Right lobe of liver (tissue), 4 donors: Measurements from ENCODE around the gene MRPL22.
"Not testable (repeated sequence)": the region's sequence is repeated elsewhere in the genome, so short reads cannot be mapped to it uniquely, and the experiment has no call there.

ENCODE experiments used
- CTCF ChIP-seq, 4 donors: fragments of 200-600 bp in 3 of 4; fragments of 450-650 bp in 1 of 4; IDR thresholded peaks; one replicate each; pipeline versions ENCODE4 v1.5.1 to v1.8.0; 2016 to 2022; ENCODE audit warnings: antibody characterized with exemption in 4 of 4, mild to moderate bottlenecking in 2 of 4
- POLR2A ChIP-seq: fragments of 450-650 bp; IDR thresholded peaks from one replicate; pipeline ENCODE4 v1.6.1; 2017; ENCODE audit warnings: antibody characterized with exemption, mild to moderate bottlenecking
- donor health status: DM: no; HTN: no; CAD: no.
- donor health status: DM: no; HTN: no; CAD: no.
- donor health status: DM: no; HTN: yes; CAD: no.

- TF ChIP-seq CTCF (IDR thresholded peaks at IDR 0.05); POLR2A: not testable (repeated sequence)
These were observed 37.4 kb downstream of the MRPL22 start for GRCh38 chr5:154978294-154978693.
